Right hindlimb (tissue), 1 donor: ENCODE measurements around the gene PDLIM7.
A peak's percentile ranks its signal among the peaks of the same experiment; 100 is the strongest.

Experiments used
- DNase-seq: peaks from one replicate; pipeline ENCODE4 v3.0.0-alpha.2; 2018

PDLIM7 gene

GRCh38 chr5:177524539-177524900 is 27.1 kb upstream of the PDLIM7 start:
- peak; percentile 12 for DNase-seq

DNA sequence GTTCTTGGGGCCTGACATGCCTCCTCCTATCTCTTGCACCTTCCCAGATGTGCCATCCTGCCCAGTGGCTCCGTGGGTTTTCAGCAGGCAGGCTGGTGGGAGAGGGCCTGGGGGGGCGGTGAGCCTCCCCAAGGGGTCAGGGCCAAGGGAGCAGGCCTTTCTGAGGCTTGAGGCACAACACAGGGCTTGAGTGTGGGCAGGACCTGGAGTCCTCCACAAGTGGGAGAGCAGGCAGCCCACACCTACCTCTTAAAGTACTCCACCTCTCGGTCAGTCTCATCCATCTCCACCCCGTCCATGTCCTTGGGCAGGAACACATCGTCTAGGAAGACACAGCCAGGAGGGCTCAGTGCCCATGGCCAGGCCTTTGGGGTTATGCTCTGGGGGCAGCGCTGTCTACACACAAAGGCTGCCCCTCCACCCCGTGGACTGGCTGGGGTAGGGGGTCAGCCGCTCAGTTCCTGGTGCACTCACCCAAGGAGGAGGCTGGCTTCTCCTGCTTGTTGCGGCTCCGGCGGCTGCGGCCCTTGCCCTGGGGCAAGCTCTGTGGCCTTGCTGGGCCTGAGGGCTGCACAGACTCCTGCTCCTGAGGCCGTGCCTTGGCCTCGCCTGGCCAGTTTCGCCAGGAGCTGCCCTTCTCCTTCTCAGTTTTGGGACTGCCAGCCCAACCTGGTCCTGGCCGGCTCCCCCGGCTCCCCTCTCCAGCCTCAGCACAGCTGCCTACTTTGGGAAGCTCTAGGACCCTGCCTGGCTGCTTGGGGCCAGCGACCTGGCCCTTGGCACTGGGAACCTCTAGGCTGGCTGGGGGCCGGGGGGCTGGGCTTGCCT is 26.5 kb upstream of the PDLIM7 start:
- peak; percentile 16 for DNase-seq

- DNase-seq, result peak; percentile 48
Observed at GRCh38 chr5:177520916-177521513, 23.6 kb upstream of the PDLIM7 start.

GRCh38 chr5:177520271-177520670 is 22.9 kb upstream of the PDLIM7 start:
- no peak for DNase-seq

GRCh38 chr5:177519463-177520235 is 22.2 kb upstream of the PDLIM7 start:
- DNase-seq, result no peak

DNA sequence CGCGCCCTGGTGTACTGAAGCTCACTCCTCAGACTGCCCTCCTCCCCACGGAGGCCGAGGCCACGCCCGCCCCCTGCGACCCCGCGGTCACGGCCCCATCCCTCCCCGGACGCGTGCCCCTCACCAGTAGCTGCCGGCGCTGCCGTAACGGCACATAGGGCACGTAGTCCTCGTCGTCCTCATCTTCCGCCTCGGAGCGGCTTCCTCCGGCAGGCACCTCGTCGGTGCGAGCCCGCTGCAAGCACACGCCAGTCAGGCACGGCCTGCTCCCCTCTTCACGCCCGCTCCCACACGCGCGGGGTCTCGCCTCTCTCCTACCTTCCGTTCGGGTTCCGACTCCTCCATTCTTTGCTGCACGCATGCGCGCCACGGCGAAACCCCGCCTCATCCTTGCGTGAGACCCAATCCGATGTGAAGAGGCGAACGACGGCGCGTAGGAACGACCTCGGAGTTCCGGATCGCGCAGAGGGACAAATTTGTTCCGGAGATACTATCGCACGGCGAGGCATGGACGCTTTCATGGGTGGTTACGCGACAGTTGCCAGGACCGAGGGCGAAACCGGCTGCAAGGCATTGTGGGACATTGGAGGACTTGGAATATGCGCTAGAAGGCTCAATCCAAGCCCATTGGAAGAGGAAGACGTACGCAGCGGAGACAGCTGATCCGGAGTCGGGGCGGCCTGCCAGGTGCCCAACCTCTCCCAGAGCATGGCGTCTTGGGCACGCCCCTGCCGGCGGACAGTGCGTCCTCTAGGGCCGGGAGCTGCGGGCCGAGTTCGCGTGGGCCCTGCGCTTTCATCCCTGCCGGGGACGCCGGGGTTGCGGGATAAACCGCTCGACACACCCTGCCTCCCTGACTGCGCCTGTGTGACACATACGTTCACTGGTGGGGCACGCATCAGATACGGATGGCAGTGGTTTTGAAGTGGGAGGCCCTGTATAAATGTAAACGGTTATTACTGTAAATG is 19.5 kb upstream of the PDLIM7 start, which contains the start of gene DDX41:
Gene DDX41 (minus strand): TSS at position 361 of the 968 bp plus-strand sequence. CDS start 16 bp downstream, at position 345.
- peak; percentile 99 for DNase-seq

- DNase-seq, result no peak
Observed at GRCh38 chr5:177515580-177515979, 18.2 kb upstream of the PDLIM7 start.

GRCh38 chr5:177514541-177514940 is 17.1 kb upstream of the PDLIM7 start:
- DNase-seq, result no peak

GRCh38 chr5:177513500-177513899 is 16.1 kb upstream of the PDLIM7 start:
- no peak for DNase-seq

- DNase-seq, result no peak
Observed at GRCh38 chr5:177512736-177513380, 15.5 kb upstream of the PDLIM7 start.

GRCh38 chr5:177511796-177512675 is 14.6 kb upstream of the PDLIM7 start:
- DNase-seq, result no peak

- no peak for DNase-seq
Observed at GRCh38 chr5:177511181-177511580, 13.8 kb upstream of the PDLIM7 start.

- DNase-seq, result no peak
Observed at GRCh38 chr5:177510567-177511053, 13.2 kb upstream of the PDLIM7 start.

DNA sequence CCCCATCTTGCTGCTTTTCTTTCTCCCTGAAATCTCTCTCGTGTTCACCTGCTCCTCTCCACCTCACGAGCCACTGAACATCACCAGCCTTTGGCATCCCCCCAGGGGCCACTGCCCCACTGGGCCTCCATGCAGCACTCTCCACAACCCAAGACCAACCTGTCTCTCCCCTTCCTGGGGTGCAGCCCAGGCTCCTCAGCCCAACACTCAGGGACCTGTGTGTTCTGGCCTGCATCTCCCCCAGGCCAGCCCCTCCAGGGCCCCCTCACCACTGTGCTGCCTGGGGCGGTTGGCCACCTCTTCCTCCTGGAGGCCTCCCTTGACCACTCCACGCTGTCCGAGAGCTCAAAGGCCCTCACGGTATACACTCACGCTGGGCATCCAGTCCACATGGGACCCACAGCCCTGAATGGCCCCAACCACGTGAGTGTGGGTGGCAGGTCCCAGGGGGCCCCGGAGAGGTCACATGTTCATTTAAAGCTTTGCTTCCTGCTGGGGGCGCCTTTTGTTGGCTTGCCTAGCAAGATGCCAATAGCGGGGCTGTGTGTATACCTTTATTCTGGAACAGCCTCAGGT is 12.7 kb upstream of the PDLIM7 start:
- DNase-seq, result no peak

DNA sequence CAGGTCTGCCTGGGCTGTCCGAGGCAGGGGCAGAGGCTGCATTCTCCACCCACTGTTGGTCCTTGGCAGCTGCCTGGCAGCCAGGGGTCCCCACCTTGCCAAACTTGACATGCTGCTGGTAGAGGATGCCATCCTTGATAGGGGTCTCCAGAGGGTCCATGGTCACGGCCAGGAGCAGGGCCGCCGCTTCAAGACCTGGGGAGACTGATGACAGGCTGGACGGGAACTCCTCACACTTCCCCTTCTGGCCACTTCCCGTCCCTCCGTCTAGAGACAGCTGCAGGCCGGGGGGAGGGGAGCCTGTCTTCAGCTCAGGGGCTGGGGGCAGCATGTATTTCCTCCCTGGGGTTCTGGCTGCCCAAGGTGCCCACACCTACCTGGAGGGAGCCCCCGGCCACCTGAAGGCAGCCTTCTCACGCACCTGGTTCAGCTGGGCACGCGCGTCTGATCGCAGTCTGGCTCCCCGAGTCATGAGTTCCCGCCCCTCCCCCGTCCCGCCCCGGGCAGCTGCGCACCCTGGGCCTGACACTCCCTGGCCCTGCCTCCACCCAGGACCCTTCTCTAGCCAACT is 12.1 kb upstream of the PDLIM7 start, which contains the start of gene DOK3:
Gene DOK3 (minus strand): TSS at position 446 of the 571 bp plus-strand sequence. CDS start 286 bp downstream, at position 160.
- DNase-seq, result no peak

DNA sequence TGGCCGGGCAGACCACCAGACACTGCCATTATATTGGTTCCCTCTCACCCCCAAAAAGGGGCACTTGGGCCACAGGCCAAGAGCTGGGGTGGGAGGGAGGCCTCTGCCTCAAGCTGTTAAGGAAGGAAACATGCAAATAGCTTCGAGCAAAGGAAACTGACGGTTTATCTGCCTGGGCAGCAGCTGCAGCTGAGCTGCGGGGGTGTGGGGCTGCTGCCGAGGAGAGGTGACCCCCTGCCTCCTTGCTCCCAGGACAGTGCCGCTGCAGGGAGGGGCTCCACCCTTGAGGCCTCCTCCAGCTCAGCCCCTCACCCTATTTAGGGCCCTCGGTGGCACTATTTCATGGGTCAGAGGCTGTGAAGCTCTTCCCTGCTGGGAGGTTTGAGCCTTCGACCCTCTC is 11.4 kb upstream of the PDLIM7 start:
- no peak for DNase-seq

- DNase-seq, result no peak
Observed at GRCh38 chr5:177508221-177508611, 10.8 kb upstream of the PDLIM7 start.

DNA sequence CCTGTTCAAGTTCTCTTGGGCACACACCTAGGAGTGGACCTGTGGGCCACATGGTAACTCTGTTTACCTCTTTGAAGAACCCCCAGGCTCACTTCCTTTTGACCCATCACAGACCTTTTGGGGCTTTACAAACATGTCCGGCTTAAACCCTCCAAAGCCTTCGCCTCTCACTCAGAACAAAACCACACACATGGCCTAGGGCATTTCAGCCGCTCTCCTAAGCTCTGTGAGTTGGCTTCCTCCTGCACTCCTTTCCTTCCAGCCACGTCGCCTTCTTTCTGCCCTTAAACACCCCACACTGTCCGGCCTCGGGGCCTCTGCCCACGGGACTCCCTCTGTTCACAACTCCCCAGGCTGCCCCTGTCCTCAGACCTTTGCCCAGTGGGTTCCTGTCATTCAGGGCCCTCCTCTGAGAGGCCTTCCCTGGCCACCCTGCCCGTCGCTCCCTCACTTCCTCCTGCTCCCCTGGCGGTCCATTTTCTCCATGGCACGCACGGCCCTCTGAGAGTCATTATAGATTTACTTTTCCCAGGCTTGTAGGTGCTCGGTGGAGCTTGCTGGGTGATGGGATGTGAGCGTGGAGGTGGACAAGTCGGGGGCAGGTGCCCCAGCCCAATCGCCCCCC is 10.3 kb upstream of the PDLIM7 start:
- DNase-seq, result no peak

DNA sequence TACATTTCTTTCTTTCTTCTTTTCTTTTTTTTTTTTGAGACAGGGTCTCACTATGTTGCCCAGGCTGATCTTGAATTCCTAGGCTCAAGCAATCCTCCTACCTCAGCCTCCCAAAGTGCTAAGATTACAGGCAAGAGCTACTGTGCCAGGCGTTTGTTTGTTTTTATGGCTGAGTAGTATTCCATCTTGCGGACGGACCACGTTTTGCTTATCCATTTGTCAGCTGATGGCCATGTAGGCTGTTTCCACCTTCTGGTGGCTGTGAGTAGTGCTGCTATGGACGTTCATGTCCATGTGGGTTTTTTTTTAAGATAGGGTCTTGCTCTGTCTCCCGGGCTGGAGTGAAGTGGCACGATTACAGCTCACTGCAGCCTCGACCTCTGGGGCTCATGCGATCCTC is 9.8 kb upstream of the PDLIM7 start:
- DNase-seq, result no peak
